GM18909 (cell line): Measurements from ENCODE around the gene KRT12.

Source experiments
- ATAC-seq: cut with Tn5 transposase; IDR thresholded peaks from one replicate; pipeline ENCODE4 v1.9.1; 2021; ENCODE audit warnings: mild to moderate bottlenecking; ENCODE audit not compliant: unreplicated experiment, poor library complexity

Gene KRT12

DNA sequence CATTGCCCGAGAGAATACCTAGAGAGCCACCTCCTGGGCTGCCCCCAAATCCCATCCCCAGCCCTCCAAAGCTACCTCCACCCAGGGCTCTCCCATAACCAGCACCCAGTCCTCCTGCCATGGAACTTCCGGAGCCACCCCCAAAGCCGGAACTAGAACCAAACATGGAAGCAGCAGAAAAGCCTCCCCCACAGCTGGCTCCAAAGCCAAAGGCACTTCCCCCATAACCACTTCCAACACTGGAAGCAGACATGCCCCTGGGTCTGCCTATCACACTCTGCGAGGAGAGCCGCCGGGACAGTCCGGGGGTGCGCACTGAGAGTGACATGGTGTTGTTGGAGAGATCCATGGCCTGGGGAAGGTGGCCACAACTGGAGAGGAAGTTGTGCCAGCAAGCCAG, at the start of gene KRT12:
Gene KRT12, minus strand, starts transcription at position 386 of the 400 bp plus-strand sequence. Its CDS starts 37 bp downstream, at position 349.
- no peak for ATAC-seq

DNA sequence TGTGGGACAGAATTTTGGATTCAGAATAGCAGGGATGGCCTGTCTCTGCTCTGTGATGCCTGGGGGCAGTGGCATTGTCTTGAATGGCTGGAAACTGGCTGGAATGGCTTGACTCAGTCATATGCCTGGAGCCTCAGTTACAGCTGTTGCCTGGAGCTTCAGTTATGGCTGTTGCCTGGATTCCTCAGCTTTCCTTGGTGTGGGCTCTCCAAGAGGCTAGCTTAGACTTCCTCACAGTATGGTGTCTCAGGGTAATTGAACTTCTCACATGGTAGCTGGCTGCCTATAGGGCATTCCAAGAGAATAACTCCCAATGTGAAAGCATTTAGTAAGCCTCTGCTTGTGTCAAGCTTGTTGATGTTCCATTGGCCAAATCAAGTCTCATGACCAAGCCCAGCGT, 49.3 kb upstream of the KRT12 start:
- no peak for ATAC-seq

DNA sequence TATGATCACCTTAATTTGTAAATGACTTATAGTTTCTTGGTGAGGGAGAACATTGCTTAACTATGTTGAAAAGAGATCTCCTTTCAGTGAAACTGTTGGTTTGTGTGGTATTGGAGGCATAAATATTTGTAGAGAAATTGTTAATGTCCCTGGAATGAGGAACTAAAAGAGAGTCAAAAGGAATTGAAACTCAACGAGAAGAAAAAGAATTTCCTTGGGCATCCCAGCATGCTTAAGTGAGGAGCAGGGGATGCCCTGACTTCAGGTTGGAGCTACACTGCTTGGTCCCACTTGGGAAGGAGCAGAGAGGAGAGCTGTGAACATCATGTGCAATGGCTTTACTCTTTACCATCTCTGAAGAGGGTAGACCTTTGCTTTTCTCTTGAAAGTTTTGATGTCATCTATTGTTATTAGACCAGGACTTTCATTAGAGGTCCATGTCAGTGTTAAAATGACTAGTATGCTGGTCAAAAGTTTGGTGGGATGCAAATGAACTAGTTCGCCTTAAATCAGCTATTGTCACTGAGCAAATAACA, 48.8 kb upstream of the KRT12 start:
- no peak for ATAC-seq

DNA sequence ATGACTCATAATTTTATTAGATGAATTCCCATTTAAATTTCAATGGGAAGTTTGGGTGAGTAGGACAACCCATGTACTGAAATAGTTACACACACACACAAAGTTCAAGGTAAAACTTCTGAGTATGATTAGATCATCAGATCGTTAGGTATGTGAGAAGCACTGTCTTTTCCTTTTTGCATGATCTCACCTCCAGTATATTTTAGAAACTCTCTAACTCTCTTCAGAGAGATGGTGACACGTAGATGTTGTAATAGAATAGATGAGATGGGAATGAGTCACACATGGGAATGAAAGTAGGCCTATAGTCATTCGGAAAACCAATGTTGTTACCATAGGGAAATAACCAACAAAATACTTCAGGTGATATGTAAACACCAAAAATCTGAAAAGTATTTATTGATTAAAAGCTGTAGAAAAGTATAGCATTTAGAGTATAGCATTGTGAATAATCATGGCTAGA, 48.2 kb upstream of the KRT12 start:
- no peak for ATAC-seq

DNA sequence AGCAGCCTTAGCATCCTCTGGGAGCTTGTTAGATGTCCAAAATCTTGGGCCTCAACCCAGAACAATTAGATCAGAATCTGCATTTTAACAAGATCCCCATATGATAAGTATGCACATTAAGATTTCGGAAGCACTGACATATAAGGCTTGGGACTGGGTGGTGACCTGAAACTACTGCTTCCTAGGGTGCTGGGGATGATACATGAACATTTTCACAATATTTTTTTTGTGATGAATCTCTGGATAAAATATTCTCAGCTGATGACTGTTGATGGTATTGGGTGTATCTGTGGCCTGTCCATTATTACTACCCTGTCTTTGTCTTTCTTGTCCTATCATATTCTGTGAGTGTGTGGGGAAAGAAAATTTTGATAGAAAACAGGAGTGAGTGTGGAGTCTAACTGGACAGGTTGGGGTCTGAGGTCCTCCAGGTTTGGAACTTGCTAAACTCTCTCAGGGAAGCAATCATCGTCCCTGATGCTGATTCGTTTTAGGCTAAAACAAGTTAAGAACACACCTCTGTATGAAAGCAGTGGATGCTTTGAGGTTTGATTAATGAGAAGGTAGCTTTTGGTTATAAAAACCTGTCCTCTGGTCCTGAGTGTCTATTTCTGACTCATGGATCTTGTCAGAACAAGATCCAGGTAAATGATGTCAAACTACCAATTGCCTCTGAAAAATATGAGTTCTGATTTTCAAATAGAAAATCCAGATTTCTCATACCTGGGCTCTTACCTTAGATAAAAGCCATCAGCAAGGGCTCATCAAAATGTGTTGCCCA, 47.2 kb upstream of the KRT12 start:
- no peak for ATAC-seq

DNA sequence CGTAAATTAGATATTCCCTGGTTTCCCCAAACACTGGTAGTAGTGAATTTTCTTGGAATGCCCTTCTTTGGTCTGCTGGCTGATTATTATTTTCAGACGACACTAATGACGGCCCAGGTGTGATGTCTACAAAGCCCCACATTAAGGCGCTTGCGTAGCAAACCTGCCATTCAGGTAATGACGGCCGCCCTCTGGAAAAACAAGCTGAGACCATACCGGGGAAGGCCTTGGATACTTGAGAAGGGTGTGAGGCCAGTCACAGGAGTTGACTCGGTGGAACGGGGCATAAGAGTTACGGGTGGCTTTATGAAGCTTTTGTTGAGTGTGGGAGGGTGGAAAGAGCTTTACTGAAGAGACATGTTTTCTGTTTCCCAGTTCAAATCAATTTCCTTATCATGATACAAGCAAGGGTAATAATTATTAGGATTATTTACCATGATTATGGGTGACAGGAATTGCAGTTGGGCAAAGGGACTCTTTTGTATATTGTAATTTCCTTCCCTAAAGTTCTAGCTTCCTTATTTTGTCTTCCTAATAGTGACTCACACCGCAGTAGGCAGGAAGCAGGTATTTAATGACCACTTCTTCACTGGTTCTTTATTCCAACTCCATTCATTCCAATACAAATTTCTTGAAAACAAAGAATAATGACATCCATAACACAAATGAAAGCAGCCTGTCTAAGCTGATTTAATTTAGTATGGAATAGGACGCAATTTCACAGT, 45.6 kb upstream of the KRT12 start:
- no peak for ATAC-seq

DNA sequence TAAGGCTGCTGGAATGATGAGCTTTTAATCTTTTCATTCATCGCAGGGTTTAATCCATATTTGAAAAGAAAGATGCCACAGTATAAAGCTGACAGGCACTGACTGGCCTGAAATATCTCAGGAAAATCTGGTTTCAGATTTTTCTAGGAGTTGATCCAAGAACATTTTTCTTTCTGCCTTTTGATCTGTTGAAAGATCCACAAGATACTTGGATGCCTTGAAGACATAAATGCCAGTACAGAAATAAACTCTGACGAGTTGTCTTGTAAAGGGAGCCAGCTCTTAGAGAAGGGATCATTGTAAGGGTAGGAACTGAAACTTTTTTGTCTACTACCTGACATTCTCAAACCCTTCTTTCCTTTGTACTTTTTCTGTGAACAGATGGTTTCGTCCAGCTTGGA, 43.4 kb upstream of the KRT12 start:
- no peak for ATAC-seq

DNA sequence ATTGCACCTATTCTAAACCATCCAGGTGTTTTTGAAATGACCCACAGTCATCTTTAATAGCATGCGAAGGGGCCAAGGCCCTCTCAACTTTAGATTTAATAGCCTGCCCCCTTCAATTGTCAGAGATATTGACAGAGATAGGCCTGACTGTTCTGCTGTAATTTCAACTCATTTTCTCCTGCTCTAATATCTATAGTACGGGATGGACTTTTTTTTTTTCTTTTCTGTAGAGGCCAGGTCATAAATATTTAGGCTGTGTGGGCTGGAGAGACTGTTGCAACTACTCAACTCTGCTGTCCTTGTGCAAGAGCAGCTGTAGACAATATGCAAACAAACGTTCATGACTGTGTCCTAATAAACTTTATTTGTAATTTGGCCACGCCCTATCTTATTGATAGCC, 42.7 kb upstream of the KRT12 start:
- no peak for ATAC-seq

DNA sequence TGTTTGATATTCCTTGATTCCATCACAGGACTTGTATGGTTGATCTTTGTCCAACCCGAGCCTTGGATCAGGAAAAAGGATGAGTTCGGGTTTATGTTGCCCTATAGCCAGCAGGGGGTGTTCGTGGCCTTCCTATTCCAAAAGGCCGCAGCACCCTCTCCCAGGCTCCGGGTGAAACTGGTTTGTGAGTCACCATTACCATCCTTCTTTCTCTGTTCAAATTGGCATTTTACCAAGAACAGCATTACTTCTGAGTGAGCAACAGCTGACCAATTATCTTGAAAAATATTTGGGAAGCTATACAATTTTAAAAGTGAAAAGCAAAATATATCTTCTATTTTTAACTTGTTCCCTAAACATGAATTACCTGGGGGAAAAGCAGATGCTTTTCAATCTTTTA, 42.3 kb upstream of the KRT12 start:
- no peak for ATAC-seq

DNA sequence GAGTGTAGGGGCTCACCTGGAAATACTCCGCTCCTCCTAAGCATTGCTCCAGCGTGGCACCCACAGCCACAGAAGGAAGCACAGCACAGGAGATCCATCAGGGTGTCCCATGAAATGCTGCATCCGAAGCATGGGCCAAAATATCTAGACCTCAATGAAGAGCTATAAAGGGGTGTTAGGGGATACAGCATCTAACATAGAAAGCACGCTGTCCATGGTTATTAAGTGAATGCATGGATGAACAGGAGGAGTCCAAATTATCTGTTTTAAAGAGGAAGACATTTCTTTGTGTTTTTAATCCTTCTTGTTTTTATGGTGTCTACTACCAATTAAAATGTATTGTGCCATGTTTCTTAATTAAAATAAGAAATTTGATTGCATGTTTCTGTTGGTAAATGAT, 39.6 kb upstream of the KRT12 start:
- no peak for ATAC-seq

DNA sequence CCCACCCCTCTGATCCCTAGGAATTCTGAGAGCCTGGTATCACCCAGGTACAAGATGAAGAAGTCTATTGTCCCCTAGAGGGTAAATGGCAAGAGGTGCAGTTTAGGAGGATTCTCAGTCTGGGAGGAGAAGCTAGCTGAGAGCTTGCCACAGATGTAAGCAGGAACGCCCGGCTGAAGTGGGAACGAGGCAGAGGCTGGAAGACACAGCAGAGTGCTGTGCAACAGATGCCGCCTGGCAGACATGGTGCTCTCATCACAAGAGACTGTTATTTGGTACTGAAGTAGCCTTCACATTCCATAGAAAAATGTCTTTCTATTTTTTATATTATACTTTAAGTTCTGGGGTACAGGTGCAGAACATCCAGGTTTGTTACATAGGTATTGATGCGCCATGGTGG, 38.3 kb upstream of the KRT12 start:
- no peak for ATAC-seq

DNA sequence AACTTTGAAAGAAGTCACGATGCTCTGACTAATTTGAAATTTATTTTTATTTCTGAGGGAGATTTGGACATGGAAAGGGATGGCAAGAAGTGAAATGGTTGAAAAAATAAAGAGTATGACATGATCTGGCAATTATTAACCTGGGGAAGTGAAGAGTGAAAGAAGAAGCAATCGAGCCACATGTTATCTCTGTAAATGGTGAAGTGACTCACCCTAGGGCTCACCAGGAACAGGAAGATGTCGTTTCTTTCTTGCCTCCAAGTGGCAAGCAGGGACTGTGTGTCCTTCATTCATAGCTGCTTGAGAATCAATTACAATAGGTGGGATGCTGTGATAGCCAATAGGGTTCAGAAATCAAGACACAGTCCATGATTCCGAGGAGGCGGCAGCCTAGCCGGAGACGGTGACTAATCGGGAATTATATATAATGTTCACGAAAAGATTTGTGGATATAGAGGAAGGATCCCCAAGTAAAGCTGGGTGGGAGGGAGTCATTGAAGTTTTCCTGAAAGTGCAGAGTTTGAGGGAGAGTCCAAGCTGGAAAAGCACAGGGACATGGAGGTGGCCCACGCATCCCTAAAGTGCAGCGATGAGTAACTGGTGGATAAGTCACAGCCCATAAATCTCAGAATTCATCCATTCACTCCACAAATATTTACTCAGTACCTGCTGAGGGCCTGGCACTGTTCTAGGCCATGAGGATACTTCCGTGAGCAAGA, 36.3 kb upstream of the KRT12 start:
- no peak for ATAC-seq

DNA sequence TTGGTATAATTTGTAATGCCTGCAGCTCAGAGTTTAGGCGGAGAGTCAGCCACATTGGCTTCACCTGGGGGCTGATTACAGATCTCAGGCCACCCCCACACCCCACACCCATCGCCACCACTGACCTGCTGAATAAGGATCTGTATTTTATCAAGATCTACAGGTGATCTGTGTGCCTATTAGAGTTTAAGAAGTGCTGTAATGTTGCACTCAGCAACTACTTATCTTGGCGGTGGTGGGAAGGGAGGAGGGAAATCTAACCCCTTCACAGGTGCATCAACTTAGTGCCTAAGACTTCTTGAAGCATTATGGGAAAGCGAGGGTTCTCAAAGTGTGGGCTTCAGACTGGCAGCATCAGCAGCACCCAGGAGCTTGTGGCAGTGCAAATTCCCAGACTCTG, 35.5 kb upstream of the KRT12 start:
- no peak for ATAC-seq

DNA sequence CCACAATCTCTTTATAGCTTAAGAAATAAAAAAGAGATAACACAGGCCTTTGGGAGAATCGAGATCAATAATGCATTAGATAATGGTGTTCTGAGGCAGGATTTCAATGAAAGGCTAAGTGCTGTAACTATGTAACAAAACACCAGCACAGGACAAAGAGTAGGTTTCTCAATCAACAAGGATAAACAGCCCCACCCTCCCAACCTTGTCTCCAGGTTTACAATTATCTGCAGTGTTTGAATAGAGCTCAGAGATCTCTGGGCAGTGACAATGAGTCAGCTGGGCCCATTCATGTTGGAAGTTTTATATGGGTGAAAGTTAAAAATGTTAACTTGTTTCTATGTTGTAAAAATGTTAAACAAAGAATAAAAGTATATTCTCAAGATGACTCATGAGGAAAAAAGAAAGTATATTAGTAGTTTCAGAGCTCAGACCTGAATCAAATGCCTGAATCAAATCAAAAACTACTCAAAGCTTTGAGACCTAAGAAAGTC, 35.0 kb upstream of the KRT12 start:
- no peak for ATAC-seq

DNA sequence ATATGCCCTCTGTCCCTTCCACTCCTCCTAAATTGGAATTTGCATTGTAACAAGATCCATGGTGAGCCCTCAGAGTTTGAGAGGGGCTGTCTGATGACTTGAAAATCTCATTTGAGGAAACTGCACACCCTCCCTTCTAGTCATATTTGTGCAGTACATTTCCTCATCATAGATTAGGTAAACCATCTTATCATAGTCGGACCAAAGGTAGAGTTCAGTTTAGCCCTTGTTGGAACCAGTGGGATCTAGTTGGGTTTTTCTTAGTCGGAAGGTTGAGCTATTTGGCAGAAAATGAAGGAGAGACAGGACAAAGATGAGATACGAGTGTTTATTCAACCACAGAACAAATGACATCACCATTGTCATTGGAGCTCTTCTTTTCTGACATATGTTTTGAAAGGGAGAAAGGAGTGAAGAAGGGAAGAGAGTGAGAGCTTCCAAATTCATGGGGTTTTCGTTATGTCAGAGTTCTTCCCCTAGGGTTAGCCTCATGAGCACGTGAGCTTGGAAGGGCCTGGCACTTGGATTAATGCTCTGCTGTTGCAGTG, 33.9 kb upstream of the KRT12 start:
- ATAC-seq, result no peak

DNA sequence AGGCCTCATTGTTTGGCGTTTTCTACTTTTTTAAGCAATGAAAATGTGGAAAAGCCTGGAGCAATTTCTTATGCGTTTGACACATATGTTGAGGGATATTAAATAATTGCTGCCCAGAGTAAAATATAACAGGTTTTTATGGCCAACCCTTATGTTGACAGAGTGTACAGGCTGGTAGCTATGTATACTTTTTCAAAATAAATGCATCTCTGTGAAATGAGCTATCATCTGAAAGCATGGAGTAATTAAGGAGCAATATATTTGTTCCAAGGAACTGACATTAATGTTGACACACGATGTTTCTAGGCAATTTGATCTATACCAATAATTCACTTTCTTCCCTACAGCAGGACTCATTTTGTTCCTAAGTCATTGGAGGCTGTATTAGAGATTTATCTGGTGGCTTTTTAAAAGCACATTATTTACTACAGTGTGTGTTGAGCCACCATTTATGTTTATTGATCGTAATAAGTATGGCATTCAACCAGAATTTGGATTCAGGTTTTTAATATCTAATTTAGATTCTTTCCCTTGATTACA, 30.0 kb upstream of the KRT12 start:
- ATAC-seq, result no peak

DNA sequence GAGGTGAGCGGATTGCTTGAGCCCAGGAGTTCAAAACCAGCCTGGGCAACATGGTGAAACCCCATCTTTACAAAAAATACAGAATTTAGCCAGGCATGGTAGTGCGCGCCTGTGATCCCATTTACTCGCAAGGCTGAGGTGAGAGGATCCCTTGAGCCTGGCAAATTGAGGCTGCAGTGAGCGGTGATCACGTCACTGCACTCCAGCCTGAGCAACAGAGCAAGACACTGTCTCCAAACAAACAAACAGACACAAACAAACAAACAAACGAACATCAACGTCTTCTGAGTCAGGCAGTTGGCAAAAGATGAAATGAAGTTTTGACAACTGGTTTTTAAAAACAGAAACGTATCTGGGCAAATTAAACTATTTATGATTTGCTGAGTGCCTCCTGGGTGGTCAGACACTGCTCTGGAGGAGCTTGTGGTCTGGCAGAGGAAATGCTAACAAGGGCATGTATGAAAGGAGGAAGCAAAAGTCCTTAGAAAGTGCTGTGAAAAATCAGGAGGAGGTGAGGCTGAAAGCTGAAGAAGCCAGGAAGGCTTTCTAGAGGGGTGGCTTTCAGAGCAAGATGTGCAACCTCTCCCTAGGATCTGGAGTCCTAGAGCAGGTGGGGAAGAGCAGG, 28.2 kb upstream of the KRT12 start:
- ATAC-seq, result no peak

DNA sequence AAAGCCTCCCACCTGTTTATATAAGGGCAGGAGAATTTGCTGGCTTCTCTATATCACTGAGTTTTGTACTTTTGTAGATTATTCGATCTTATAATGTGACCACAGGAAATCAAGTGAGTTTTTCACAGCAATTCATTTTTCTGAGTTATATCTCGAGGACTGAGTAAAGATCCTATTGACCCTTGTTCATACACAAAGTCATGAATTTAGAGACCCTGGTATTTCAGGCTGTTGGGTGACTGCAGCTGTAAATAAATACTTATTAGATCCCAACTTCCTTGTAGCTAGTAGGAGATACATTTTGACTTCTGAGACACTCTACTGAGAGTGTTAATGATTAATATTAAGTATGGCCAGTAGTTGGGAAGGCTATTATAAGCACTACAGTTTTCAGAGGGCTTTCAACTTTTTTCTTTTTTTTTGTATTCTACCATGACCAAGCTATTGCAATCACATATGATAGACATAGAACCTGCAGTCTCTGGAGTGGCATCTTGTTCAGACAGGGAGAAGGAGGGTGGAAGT, 21.2 kb upstream of the KRT12 start:
- no peak for ATAC-seq

DNA sequence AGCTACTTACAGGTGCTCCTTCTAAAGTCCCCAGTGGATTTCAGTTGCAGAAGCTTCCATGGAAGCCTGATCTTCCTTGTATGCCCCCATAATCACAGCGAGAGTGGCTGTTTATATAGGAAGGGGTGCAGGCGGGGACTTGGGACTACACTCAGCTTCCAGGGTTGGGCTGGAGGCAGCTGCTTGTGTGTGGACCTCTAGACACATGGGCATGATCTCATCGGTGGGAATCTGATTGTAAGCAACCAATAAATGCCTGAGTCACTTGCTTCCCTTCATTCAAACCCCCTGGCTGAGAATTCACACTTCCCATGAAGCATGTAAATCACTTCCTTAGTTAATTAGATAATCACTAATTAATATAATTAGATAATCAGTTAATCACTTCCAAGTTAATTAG, 19.1 kb upstream of the KRT12 start:
- no peak for ATAC-seq
